Muscle layer of duodenum (tissue), 2 donors: ENCODE results near the gene INAFM2.

Experiments
- H3K27ac ChIP-seq: one replicate; pipeline ENCODE4 v1.7.0; 2013; ENCODE audit warnings: mild to moderate bottlenecking, low read length
- H3K27me3 ChIP-seq: one replicate; pipeline ENCODE4 v1.7.0; 2013; ENCODE audit warnings: low read depth, mild to moderate bottlenecking, control low read depth, low read length
- H3K36me3 ChIP-seq, 2 donors: one replicate each; pipeline ENCODE4 v1.7.0; 2013; ENCODE audit warnings: low read length in 2 of 2, control low read depth in 1 of 2, mild to moderate bottlenecking in 1 of 2; ENCODE audit not compliant: insufficient read depth in 2 of 2, control insufficient read depth in 1 of 2
- H3K4me1 ChIP-seq, 2 donors: one replicate each; pipeline ENCODE4 v1.7.0; 2013; ENCODE audit warnings: low read length in 2 of 2, mild to moderate bottlenecking in 2 of 2, control low read depth in 1 of 2, moderate library complexity in 1 of 2; ENCODE audit not compliant: insufficient read depth in 2 of 2, control insufficient read depth in 1 of 2
- H3K4me3 ChIP-seq, 2 donors: one replicate each; pipeline ENCODE4 v1.7.0; 2013; ENCODE audit warnings: low read length in 2 of 2, low read depth in 1 of 2, mild to moderate bottlenecking in 1 of 2
- H3K9me3 ChIP-seq, 2 donors: one replicate each; pipeline ENCODE4 v1.7.0; 2013; ENCODE audit warnings: low read length in 2 of 2, control low read depth in 1 of 2, mild to moderate bottlenecking in 1 of 2; ENCODE audit not compliant: control insufficient read depth in 1 of 2
- donor health status: healthy.

Gene INAFM2

DNA sequence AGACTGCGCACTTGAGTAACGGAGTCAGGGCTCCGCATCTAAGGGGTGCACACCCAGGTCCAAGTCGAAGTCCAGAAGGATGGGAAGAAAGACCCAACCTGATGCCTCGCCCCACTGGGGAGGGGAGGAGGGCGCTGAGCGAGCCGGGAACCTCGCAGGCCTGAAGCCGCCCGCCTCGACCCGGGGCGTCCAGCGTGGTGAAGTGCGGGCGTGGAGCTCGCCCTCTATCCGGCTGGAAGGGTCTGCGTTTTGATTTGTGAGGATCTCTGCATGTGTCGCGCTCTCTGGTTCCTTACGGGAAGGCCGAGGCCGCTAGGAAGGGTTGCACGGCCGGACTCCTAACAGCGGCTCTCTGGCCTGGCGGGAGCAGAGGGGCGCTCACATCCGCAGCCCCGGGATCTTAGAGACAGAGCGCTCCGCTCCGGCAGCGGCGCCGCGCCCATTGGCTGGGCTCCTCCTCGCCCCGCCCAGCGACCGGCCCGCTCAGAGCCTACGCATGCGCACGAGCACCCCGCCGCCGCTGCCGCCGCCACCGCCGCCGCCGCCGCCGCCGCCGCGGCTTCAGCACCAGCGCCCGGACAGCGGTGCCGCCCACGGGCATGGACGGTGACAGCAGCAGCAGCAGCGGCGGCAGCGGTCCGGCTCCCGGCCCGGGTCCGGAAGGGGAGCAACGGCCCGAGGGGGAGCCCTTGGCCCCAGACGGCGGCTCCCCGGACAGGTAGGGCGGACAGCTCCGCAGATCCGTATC lies 34.4 kb downstream of the INAFM2 start, which contains the start of gene DISP2:
DISP2 (plus strand) TSS at position 497 of the 748 bp plus-strand sequence; CDS start at position 600, 103 bp downstream.
- peaks cover 0 to 20% of the 10 kb centered on the region in 2 donors for H3K4me1 ChIP-seq
- no peak within 1 kb of the TSS for H3K27ac ChIP-seq
- H3K9me3 ChIP-seq, result no peaks in the 10 kb centered on the region
- H3K4me3 ChIP-seq, result peak within 1 kb of the TSS; percentile 55 to 73
- no peaks in the 10 kb centered on the region for H3K36me3 ChIP-seq
- H3K27me3 ChIP-seq, result no peaks in the 10 kb centered on the region

DNA sequence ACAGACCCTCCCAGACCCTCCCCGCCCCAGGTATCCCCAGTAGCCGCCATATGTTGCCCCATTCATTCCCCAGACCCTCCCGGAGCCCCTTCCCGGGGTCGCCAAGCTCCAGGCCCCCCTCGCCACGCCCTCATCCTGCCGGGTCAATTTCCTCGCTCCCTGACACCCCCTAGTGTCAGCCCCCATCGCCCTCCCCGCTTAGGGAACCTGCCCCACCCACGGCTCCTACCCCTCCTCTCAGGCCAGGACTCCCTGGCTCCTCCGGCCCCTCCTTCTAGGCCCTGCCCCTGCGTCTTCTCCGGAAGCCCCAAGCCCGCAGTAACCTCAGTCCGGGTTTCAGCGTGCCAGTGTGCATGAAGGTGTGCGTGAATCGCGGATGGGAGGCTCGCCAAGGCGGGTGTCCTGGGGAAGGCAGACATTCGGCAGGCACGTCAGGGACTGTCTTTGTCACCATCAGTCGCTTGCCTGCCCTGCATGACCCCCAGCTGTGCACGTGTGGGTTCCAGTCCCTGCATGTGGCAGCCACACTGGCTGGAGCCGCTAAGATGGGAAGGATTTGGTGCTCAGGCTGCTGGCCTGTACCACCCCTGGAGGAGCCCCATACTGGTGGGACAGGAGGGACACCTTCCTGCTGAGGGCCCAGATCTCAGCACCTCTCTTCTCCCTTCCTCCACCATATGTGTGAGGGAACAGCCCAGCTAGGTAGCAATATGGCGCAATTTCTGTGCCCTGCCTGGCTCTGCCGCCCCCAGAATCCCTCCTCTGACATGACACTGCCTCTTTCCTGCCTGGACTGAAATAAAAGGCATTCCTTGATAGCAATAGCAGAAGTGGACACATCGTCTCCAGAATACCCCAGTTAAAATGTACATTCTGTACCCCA lies 35.2 kb downstream of the INAFM2 start:
- Histone ChIP-seq H3K36me3 (no peaks in the 10 kb centered on the region), H3K27ac (no peak overlapping the region), H3K27me3 (no peaks in the 10 kb centered on the region), H3K9me3 (no peaks in the 10 kb centered on the region), H3K4me1 (peaks cover 0 to 20% of the 10 kb centered on the region in 2 donors), H3K4me3 (peak overlapping the region; percentile 39 to 72)

DNA sequence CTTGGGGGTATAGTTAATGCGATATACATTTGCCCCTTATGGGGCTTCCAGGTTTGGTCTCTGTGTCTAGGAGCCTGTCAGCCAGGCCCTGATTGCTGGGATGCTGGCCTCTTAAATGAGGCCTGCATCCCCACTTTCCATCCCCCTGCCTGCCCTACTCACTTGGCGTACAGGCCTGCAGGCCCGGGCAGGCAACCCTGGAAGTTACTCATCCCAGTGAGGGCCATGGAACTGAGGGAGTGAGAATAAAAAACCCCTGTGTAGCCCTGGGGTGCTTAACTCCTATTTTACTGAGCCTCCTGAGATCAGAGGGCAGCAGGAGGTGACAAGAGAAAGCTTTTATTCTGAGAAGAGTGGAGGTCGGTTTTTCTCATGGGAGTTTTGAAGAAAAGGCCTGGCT lies 36.5 kb downstream of the INAFM2 start:
- no peaks in the 10 kb centered on the region for H3K36me3 ChIP-seq
- H3K4me1 ChIP-seq, result peaks cover 0 to 12% of the 10 kb centered on the region in 2 donors
- H3K27me3 ChIP-seq, result no peaks in the 10 kb centered on the region
- no peak overlapping the region for H3K27ac ChIP-seq
- no peaks in the 10 kb centered on the region for H3K9me3 ChIP-seq
- H3K4me3 ChIP-seq, result no peak overlapping the region

DNA sequence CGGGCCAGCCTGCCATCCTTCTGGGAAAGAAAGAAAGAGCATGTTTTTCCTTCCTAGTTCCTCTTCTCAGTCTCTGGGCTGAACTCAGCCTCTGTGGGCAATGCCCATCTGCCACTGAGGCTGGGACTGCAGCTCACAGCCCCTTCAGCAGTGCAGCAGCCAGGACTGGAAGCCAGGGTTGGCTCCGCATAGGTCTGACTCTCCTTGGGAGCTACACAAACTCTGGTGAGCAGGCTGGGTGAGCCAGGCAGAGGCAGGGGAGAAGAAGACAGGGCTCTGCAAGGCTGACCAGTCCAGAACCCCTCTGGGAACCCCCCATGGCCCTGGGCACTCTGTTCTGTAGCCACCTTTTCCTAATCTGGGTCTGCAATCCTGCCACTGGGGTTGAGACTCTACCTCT lies 38.1 kb downstream of the INAFM2 start:
- H3K4me1 ChIP-seq, result peaks cover 0 to 12% of the 10 kb centered on the region in 2 donors

DNA sequence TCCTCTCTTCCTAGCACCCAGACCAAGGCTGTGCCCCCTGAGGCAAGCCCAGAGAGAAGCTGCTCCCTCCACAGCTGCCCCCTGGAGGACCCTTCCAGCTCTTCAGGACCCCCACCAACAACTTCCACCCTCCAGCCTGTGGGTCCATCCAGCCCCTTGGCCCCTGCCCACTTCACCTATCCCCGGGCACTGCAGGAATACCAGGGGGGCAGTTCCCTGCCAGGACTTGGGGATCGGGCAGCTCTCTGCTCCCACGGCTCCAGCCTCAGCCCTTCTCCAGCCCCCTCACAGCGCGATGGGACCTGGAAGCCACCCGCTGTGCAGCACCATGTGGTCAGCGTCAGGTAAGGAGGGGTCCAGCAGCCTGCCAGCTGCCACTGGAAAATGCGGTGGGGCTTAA lies 40.1 kb downstream of the INAFM2 start:
- Histone ChIP-seq H3K4me3 (no peak overlapping the region), H3K4me1 (peaks cover 0 to 19% of the 10 kb centered on the region in 2 donors), H3K27ac (no peak overlapping the region), H3K36me3 (no peaks in the 10 kb centered on the region), H3K9me3 (no peaks in the 10 kb centered on the region), H3K27me3 (no peaks in the 10 kb centered on the region)

More for the DNA sequence above, 38.1 kb downstream of the INAFM2 start:
- H3K4me3 ChIP-seq, result no peak overlapping the region
- H3K9me3 ChIP-seq, result no peaks in the 10 kb centered on the region
- H3K27me3 ChIP-seq, result no peaks in the 10 kb centered on the region
- no peaks in the 10 kb centered on the region for H3K36me3 ChIP-seq
- H3K27ac ChIP-seq, result no peak overlapping the region

DNA sequence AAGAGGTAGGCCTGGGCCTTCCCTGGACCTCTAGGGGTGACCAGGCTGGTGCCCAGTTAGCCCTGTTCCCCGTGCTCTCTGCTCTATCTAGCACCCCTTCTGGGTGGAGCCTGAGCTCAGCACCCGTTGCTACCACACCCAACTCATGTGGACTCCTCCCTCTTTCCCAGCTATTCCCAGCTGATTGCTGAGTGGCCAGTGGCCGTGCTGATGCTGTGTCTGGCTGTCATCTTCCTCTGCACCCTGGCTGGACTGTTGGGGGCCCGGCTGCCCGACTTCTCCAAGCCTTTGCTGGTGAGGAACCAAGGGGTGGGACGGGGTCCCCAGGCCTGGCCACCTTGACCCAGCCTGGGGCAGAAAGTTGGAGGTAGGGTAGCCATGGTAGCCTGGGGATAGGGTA lies 40.8 kb downstream of the INAFM2 start:
- no peaks in the 10 kb centered on the region for H3K36me3 ChIP-seq
- no peak overlapping the region for H3K27ac ChIP-seq
- H3K4me1 ChIP-seq, result peaks cover 0 to 16% of the 10 kb centered on the region in 2 donors

DNA sequence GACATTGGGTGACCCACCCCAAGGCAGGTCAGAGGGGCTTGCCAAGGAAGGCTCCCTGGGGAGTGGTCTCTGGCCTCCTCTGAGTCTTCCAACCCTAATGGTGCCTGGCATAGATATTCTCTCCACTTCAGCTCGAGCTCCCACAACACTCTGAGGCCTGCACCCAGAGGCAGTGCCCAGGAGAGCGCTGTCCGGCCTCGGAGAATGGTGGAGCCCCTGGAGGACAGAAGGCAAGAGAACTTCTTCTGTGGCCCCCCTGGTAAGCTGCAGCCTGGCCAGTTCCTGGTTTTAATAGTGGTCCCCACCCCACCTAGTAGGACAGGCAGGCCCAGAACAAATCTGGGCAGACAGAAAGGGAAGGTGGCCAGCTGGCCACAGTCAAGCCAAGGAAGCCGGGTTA lies 41.5 kb downstream of the INAFM2 start:
- Histone ChIP-seq H3K36me3 (no peaks in the 10 kb centered on the region), H3K4me1 (peaks cover 0 to 16% of the 10 kb centered on the region in 2 donors), H3K27ac (no peak overlapping the region), H3K9me3 (no peaks in the 10 kb centered on the region), H3K4me3 (no peak overlapping the region), H3K27me3 (no peaks in the 10 kb centered on the region)

More for the DNA sequence above, 40.8 kb downstream of the INAFM2 start:
- no peaks in the 10 kb centered on the region for H3K27me3 ChIP-seq
- H3K4me3 ChIP-seq, result no peak overlapping the region
- H3K9me3 ChIP-seq, result no peaks in the 10 kb centered on the region

DNA sequence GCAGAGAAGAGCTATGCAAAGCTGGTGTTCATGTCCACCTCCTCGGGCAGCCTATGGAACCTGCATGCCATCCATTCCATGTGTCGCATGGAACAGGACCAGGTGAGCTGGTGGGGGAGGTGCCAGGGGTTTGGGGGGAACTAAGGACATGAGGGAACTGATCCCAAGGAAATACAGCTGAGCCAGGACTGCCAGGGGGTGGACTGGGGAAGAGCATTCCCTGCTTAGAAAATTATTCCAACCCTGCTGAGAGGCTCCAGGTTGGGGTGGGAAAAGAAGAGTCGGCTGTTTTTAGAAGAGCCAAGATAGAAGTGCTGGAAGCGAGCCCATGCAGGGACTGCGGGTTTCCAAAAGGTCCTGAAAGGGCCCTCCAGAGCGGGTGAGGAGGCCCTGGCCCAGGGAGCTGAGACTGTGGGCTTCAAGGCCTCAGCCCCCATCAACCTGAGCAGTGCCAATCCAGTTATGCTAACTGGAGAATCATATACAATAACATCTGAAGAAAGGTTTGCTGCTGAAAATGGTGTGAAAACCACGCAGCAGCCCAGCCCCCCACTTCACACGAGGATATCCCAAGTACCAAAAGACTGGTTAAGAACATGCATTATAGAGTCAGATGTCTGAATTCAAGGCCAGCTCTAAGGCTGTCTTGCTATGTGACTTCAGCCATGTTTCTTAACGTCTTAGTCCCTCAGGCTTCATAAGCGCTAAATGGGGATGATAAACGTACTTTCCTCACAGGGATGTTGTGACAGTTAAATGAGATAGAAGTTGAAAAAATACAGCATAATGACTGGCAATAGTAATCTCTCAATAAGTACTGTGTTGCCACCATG lies 42.3 kb downstream of the INAFM2 start:
- Histone ChIP-seq H3K36me3 (no peaks in the 10 kb centered on the region), H3K4me3 (no peak overlapping the region), H3K4me1 (peaks cover 0 to 16% of the 10 kb centered on the region in 2 donors), H3K27ac (no peak overlapping the region), H3K9me3 (no peaks in the 10 kb centered on the region), H3K27me3 (no peaks in the 10 kb centered on the region)

DNA sequence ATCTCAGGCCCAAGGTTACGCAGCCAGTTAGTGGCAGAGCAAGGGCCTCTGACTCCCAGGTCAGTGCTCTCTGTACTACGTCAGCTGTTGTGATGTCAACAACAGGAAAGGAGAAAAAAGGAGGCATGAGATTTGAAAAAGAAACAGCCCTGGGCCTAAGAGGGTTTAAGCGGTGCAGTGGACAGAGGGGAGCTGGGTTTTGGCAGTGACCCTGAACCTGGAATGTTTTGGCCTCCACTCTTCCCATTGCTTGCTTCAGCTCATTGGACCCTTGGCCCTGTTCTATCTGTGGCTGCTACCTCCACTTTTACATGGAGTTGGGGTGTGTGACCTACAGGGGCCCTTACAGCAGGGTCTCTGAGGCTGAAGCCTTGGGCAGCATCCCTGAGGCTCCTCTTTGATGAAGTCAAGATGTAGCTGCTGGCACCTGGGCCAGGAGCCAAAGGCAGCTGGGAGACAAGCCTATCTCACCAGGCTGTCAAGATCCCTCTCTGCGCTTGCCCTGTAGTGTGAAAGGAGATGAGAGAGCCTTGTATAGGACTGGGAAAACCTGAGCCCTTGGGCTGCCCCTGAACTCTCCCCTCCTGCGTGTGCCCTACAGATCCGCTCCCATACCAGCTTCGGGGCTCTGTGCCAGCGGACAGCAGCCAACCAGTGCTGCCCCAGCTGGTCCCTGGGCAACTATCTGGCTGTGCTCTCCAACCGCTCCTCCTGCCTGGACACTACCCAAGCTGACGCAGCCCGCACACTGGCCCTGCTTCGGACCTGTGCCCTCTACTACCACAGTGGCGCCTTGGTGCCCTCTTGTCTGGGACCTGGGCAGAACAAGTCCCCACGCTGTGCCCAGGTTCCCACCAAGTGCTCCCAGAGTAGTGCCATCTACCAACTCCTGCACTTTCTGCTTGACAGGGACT lies 43.2 kb downstream of the INAFM2 start:
- peak overlapping the region in 1 of 2 donors; percentile 57 for H3K4me3 ChIP-seq
- H3K27ac ChIP-seq, result no peak overlapping the region
- peaks cover 0 to 16% of the 10 kb centered on the region in 2 donors for H3K4me1 ChIP-seq
- no peaks in the 10 kb centered on the region for H3K9me3 ChIP-seq
- no peaks in the 10 kb centered on the region for H3K27me3 ChIP-seq
- no peaks in the 10 kb centered on the region for H3K36me3 ChIP-seq

DNA sequence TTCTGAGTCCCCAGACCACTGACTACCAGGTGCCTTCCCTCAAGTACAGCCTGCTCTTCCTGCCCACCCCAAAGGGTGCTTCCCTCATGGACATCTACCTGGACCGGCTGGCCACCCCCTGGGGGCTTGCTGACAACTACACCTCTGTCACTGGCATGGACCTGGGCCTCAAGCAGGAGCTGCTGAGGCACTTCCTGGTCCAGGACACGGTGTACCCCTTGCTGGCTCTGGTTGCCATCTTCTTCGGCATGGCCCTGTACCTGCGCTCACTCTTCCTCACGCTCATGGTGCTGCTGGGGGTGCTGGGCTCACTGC lies 43.8 kb downstream of the INAFM2 start:
- no peaks in the 10 kb centered on the region for H3K36me3 ChIP-seq
- no peak overlapping the region for H3K27ac ChIP-seq
- peak overlapping the region; percentile 21 to 57 for H3K4me3 ChIP-seq
- H3K9me3 ChIP-seq, result no peaks in the 10 kb centered on the region
- H3K27me3 ChIP-seq, result no peaks in the 10 kb centered on the region
- peaks cover 0 to 16% of the 10 kb centered on the region in 2 donors for H3K4me1 ChIP-seq
